T-helper 1 cell treated with Interleukin-12 subunit alpha and Interleukin-12 subunit beta and Interleukin-4 antibody, amounts not matched to agents 30 ng/mL and 1 ng/mL, for 36 hours (primary cell): ENCODE measurements around the gene GAB2. TPM values are rescaled to one million over a fixed set of nuclear protein-coding genes. Genes with fewer than 3 reads are reported as not detected.

Experiments
- intact Hi-C: fragments of 100-400 bp; cut with micrococcal nuclease; formaldehyde crosslinking; loops from one replicate; pipeline ENCODE4 v1.15.1; 2024
- total RNA-seq: library from RNA; stranded (reverse); gene quantifications from 2 replicates; pipeline ENCODE4 v1.2.3, GENCODE V29; 2022

The GAB2 gene
- total RNA-seq, 1 donor from 2014 or later, result 50.6 TPM

GRCh38 chr11:78428773-78429172 lies 11.2 kb upstream of the GAB2 start:
- intact Hi-C loops, result no loop called here

GRCh38 chr11:78428266-78428636 lies 10.6 kb upstream of the GAB2 start:
- intact Hi-C loops, result no loop called here

DNA sequence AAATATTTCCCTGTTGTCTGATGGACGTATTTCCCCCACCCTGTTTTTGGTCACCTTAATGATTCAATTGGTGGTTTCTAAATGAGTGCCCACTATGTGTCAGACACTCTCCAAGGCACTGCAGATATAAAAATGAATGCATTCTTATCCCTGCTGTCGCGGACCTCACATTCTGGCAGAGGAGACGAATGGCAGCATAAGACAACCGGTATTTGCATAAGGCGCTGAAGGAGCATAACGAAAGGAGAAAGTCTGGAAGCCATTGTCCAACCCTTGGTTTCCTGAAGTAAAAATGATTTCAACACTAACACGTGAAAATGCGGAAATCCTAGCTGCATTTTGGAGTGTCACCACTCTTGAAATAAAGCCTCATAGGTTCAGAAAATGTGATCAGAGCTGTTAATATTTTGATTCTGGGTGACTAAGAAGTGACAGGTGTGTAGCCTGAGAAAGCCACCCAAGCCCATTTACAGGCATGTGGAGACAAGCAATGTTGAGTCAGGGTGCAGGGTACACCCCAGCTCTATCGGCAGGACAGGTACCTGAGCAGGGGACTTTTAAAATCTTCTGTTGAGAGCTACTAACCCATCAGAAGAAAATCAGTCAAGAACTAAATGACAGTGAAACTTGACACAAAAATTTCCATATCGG lies 10.1 kb upstream of the GAB2 start:
- intact Hi-C loops, result no loop called here

DNA sequence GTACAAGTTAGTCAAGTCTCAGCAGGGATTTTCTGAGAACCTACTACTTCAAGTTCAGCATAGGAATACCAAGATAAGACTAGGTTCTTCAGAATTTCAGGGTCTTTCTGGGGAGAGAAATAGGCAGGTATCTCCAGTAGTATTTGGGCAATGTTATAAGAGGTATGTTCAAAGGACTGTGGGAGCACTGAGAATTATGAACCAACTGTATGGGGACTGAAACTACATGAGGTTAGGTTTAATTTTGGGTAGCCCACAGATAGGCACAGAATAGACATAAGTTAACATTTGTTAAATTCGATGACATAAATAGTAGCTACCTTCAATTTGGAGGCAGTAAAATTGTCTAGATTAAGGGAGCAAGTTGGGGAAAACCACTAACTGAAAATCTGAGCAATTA lies 9.2 kb upstream of the GAB2 start:
- intact Hi-C loops, result no loop called here

DNA sequence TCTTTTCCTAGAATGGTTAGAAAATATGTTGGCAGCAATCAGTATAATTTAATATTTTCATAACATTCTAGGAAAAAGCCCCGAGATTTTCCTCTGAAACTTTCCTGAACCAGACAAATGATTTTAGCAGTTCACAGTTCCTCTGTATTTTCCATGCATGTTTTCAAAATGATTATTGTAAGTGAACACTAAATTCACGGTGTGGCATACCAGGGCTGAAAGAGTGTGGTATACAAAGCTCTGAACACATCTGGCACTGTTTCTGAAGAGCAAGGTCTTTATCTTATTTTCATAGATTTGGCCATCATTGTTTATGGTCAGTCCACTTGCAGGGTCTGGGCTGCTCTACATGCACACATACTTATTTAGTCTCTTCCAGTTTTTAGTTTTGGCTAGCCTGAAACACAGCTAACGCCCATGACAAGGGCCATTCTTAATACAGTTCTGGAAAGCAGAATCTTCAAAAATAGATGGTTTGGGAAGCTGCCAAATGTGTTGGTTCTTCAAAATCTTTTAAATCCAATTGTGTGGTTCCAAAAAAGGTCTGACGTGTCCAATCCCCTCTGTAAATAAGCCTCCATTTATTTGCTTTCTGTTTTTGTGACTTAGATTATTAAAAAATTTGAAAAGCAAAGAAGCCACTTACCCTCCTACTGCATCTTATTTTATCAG lies 7.9 kb upstream of the GAB2 start:
- intact Hi-C loops, result loop anchor here (1.0 kb wide), 1 partner anchor 8 kb away; the partner anchor contains the start of gene GAB2

DNA sequence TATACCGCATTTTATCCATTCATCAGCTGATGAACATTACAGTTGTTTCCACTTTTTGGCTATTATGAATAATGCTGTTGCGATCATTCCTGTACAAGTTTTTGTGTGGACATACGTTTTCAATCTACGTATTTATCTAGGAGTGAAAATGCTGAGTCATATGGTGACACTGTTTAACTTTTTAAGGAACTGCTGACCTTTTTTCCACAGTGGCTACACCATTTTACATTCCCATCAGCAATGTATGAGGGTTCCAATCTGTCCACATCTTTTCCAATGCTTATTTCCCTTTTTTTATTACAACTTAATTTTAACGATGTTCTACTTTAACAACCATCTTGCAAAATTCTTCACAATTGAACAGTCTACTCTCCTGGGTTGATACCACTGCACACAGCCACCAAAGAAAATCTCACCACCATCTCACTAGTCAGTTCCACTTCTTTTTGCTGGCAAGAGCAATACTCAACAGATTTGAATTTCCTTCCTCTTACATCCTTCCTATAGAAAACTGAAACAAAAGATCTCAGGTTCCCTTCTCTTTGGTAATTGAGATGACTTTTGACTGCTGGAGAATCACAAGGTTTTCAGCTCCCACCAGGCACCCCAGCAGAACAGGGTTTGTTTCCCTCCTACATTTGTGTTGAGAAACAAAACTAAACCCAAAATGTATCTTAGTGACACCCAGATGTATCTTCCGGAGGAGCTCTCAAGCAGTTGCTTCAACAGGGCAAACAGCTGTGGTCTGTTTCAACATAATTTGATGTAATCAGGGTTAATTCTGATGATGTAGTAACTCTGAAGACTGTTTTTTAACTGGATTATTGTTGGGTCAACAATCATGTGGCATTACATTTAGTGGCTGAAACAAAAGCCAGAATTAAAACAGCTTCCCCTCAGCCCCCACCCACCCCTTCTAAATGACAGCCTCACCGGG lies 7.0 kb upstream of the GAB2 start:
- intact Hi-C loops, result loop anchor here (1.0 kb wide), 1 partner anchor 7 kb away; the partner anchor contains the start of gene GAB2

DNA sequence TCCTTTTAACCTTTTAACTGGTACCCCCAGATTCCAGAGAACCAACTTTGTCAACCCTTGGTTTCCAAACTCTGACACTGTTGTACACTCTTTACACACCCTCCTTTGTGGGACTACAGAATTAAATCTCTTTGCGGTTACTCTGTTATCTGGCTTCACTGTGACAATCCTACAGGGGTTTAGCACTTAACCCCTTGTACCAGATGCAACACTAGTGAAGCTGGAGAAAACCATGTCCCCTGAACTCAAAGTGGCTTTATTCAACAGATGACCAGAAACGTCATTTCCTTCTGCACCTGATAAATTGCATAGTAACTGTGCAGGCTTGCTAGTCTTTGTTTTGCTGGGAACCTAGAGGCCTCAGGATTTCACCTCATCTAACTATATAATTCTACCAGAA lies 5.6 kb upstream of the GAB2 start:
- intact Hi-C loops, result no loop called here

DNA sequence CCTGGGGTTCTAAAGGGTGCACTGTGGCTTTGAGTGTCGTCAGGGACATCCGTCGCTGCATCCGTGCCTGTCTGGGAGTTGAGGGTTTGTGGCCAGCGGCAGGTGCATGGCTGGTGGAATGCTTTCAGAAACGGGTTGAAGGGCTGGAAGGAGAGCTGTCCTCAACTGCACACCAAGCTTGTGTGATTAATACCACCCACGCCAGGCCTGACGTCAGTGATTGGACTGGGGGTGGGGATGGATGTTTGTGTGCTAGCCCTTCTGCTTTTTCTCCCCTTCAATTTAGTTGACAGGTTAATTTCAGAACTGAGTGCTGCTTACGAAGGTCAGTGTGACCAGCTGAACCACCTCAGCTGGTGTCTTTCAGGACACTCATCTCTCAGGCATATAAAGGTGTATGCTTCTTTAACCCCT lies 3.2 kb upstream of the GAB2 start:
- intact Hi-C loops, result no loop called here

DNA sequence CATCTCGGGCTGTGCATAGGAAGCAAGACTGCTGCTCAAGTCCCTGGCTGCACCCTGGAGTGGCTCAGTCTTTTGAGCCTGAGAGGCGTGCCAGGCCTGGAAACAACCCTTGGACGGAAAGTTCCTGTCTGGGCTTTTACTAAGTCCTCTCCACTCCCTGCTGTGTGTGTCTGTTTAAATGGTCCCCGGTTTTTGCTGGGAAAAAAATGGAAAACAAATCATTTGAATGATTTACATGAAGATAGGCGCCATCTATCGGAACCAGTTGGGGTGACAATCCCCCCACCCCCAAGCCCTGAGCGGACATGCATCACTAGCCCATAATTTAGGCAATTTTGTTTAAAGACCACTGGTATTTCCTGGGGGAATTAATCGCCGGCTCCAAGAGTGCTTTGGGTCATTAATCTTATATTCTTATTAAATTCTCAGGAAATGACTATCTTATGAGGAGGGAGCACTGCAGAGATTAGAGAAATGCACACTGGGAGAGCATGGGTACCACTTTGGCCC lies 2.7 kb upstream of the GAB2 start:
- intact Hi-C loops, result no loop called here

DNA sequence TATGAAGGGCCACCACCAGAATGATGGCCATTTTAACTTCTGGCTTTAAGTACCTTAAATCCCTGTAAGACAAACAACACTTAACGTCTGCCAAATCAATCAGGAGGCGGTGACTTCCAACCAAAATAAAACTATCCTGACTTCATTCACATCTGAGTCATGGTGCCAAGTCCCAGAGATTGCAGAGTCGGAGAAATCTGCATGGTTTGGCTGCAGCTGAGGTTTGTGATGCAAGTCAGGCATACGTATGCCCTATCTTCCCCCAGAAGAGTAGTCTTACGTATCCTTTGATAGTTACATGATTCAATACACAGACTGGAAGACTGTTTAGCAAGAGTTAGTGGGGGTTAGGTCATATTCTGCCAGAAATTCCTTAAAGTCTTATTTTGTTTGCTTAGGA lies 1.7 kb upstream of the GAB2 start:
- intact Hi-C loops, result loop anchor here (2.0 kb wide), 1 partner anchor 425 kb away; the partner anchor contains the start of gene INTS4

GRCh38 chr11:78418584-78419211 lies 1.1 kb upstream of the GAB2 start:
- intact Hi-C loops, result loop anchor here (2.0 kb wide), 1 partner anchor 424 kb away; the partner anchor contains the start of gene INTS4

DNA sequence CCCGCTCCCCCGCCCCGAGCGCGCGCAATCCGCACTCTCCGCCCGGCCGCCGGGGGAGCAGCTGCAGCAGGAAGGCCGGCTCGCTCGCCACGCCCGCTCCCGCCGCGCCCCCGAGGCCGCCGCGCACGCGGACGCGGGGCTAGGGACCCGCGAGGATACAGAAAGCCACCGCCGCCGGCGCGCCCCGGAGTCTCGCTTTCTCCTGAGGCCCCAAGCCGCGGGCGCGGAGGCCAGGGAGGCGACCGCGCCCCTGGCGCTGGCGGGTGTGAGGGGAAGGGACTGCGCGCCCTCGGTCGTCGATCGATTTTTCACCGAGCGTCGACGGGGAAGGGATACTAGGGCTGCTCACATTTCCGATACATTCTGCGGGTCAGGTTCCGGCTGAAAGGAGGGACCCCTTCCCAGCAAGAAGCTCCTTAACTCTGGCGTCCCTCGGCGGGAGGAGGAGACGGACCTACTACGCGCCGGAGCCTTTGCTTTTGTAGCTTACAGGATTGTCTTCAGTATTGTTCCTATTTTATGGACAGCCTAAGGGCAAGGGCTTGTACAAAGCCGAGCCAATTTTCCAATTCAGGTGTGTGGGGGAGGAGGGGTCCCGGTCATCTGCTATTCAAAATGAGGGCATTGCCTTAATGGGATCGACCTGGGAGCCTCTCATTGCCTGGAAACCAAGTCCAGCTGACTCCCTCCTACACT lies 416 bp upstream of the GAB2 start:
- intact Hi-C loops, result loop anchor here (1.0 to 2.0 kb wide), 11 partner anchors 7 to 597 kb away; partner anchors contain the start of genes AAMDC, ALG8, INTS4 and KCTD21

GRCh38 chr11:78416285-78417174 lies 1.1 kb downstream of the GAB2 start:
- intact Hi-C loops, result loop anchor here (1.0 to 2.0 kb wide), 11 partner anchors 9 to 596 kb away; partner anchors contain the start of genes AAMDC, ALG8, KCTD21 and NARS2

- intact Hi-C loops, result no loop called here
Observed at GRCh38 chr11:78415338-78415737, 2.3 kb downstream of the GAB2 start.

DNA sequence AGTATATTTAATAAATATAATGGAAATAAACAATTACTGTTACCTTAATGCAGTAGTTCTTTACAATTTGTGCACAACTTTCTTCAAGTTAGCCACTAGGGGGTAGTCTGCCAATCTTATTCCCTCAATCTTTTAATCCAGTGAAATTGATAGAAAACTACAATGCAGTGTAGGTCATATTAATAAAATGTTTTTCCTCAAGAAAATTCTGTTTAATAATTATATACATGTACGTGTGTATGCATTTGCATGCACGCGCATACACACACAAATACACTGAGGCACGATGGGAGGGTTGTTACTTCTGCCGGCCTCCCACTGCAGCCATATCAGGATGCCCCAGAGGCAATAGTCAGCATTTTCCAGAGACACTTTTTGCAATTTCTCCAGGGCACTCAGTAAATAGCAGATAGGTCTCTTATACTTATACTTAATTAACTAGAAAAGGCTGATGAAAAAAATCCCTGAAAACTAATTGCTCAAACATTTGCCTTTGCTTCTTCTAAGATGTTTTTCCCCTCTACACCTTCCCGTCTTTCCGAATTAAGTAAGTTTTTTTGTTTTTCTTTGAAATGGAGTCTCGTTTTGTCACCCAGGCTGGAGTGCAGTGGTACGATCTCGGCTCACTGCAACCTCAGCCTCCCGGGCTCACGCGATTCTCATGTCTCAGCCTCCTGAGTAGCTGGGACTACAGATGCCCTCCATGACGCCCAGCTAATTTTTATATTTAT lies 3.1 kb downstream of the GAB2 start:
- intact Hi-C loops, result no loop called here

GRCh38 chr11:78408619-78409018 lies 9.0 kb downstream of the GAB2 start:
- intact Hi-C loops, result no loop called here

GRCh38 chr11:78406568-78407196 lies 10.9 kb downstream of the GAB2 start:
- intact Hi-C loops, result no loop called here

DNA sequence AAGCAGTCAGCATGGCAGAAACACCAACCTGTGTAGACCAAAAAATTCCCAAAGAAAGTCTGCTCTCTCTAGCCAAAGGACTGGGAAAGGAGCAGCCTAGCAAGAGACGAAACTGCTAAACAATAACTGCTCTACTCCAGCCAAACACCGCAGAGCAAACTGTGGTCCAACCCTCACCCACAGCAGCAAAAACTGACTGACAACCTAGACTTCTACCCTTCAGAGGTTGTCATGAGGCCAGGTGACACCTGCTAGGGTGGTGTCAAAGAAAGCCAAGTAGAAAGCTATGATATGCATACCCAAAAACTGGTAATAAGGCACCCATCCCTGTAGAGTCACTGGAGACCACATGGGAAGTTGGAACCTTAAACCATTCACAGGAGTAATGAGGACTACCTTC lies 11.8 kb downstream of the GAB2 start:
- intact Hi-C loops, result no loop called here
